GM21381 (cell line): ENCODE results near the gene DIP2B.

ENCODE experiments used
- ATAC-seq: cut with Tn5 transposase; IDR thresholded peaks from one replicate; pipeline ENCODE4 v1.9.1; 2021; ENCODE audit warnings: mild to moderate bottlenecking, moderate library complexity; ENCODE audit not compliant: unreplicated experiment

DIP2B gene

DNA sequence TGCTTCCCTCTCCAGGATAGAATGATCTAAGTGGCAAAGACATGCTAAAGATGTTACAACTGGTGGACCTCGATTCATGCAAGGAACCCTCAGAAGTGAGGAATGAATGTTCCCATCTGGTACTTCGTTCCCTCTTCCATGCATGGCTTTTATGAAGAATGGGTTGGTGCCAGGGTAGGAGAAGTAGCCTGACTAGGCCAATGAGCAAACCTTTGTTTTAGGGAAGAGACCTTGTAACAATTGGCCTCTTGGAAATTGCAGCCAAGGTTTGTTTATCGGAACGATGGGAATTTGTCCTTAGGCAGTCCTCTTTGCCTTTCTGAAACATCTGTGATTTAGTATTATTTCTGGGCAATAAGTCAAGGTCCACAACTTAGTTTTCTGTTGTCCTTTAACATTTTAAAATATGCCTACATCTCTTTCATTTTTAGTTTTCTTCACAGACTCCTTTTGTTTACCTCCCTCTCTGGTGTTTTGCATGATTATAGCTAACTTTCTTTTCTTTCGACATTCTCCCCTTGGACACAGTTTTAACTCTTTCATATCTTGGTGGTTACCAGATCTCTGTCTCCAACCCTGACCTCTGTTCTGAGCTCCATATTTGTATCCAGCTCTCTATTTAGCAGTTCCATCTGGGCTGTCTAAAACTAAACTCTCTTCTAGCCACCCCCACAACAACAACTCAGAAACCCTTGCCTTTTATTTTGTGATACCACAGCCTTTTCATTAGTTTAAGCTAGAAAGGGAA is 70.0 kb downstream of the DIP2B start:
- no peak for ATAC-seq

DNA sequence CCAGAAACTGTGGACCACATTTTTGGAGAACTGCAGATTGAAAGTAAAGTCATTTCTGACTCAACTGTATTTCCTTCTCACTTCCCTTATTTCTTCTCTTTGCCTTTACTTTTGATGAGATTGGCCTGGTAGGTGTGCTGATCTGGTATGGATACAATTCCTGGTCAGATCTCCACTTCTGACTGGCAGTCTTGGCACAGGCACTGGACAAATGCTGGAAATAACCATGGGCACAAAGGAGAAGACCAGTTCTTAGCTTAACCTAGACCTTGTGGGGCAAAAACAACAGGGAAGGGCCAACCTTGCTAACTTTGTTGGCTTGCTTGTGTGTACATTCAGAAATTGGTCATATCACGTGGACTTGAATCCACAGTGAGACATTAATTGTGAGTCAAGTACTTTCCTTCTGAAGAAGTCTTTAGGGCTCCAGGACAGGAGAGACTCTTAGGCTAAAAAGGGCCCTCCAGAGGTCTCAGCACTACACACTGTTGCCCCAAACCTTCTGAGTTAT is 75.0 kb downstream of the DIP2B start:
- ATAC-seq, result no peak

DNA sequence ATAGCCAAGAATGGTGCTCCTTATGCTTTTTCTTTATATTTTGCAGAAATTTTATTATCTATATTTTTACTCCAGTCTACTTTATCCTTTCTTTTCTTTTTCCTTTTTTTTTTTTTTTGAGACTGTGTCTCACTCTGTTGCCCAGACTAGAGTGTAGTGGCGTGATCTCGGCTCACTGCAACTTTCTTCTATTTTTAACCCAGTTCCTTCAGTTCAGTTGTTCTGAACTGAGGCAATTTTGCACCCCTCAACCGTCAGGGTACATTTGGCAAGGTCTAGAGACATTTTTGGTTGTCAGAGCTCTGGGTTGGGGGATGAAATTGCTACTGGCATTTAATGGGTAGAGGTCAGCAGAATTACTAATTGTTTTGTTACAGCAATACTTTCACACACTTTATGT is 75.7 kb downstream of the DIP2B start:
- no peak for ATAC-seq

DNA sequence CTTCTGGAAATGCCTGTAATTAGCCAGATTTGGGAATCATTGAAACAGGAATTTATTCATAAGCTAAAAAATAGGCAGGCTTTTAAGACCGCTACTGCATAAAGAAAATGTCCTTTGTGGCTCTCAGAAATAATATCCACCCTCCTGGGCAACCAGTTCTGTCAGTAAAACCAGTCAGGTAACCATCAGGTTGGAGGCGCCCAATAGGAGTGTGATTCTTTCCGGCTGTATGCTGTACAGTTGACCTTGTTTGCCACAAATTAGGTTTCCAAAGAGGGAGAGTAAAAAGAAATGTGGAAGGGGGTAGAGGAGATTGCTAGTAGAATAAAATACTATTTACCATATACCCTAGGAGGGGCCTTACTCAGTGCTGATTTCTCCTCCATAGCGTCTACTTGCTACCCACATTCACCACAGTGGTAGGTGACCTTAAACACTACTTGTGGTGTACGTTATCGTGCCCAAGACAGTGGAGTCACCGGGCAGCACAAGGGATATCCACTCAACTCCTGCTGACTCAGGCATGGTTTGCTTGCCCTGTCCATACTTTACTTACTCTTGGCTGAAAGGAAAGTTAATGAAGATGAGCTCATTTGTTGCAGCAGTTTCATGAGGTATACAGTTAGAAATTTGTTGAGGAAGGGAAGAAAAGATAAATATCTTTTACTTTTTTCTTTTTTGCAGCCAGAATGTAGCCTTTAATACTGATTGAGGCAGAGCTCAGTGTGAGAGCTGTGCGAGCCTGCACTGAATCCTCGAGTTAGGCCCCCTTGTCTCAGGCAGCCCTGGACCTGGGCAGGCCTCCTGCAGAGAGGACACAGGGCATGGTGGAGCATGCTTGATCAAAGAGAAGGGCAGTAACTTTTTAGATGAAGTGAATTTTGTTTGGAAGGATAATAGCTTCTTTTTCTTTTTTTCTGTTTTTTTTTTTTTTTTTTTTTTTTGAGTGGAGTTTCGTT is 76.7 kb downstream of the DIP2B start:
- ATAC-seq, result no peak

DNA sequence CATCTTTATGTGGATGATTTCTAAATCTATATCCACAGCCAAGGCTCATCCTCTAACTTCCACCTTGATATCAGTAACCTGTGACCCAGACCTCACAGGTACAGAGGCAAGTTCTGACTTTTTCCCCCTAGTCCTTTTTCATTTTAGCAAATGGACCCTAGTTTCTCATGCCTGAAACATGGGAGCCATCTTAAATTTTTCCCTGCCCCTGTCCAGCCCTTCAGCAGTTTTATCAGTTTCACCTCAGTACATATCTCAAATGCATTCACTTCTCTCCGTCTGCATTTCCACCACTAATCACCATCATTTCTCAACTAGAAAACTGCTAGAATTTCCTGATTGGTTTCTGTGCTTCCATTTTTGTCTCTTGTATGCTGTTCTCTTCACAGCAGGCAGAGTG is 79.3 kb downstream of the DIP2B start:
- no peak for ATAC-seq

DNA sequence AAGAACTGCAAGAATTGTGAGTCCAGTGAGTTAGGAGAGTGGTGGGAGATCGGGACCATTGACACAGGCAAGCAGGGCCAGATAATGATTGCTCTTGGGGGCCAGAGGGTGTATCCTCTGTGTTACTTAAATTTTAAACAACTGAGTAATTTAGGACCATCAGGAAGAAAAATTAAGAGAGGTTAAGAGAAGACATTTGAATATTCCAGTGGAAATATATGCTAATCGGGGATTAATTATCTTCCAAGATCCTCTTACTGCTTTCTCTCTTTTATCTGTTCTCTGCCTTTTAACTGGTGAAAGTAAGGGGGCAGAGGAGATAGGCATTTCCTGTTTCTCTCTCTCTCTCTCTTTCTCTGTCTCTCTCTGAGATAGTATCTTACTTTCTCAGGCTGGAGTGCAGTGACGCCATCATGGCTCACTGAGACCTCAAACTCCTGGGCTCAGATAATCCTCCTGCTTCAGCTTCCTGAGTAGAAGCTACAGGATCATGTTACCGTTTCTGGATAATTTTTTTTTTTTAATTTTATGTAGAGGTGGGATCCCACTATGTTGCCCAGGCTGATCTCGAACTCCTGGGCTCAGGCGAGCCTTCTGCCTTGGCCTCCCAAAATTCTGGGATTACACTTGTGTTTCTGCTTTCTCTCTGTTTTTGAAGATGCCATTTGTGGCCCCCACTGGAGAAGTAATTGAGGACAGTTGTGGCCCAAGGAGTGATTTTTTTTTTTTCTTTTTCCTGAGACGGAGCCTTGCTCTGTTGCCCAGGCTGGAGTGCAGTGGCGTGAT is 85.1 kb downstream of the DIP2B start:
- no peak for ATAC-seq

DNA sequence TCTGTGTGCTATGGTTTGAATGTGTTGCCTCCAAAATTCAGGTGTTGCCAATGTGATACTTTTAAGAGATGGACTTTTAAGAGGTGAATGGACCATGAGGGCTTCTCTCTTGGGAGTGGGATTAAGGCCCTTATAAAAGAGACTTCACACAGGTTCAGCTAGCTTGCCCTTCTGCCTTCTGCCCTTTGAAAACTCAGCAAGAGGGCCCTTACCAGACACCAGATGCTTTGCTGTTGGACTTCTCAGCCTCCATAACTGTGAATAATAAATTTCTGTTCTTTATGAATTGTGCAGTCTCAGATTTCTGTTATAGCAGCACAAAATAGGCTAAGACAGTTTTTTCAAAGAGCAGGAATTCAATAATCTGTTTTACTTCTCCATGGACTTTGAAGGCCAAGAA is 86.1 kb downstream of the DIP2B start:
- no peak for ATAC-seq

DNA sequence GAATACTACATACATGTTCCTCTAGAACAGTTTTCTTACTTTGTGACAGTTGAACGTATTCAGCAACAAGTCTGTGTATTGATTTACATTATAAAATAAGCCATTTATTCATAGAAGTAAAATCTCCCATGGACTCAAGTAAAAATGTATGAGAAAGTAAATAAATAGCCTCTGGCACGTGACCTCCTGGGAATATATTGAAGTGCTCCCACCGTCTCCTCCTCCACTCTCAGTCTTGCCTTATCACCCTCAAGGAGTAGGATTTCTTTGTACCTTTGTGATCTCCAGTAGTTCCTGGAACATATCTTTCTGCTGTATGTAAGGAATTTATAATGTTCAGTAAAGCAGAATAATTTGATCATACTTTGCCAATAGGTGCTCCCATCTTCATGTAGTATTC is 90.9 kb downstream of the DIP2B start:
- no peak for ATAC-seq

DNA sequence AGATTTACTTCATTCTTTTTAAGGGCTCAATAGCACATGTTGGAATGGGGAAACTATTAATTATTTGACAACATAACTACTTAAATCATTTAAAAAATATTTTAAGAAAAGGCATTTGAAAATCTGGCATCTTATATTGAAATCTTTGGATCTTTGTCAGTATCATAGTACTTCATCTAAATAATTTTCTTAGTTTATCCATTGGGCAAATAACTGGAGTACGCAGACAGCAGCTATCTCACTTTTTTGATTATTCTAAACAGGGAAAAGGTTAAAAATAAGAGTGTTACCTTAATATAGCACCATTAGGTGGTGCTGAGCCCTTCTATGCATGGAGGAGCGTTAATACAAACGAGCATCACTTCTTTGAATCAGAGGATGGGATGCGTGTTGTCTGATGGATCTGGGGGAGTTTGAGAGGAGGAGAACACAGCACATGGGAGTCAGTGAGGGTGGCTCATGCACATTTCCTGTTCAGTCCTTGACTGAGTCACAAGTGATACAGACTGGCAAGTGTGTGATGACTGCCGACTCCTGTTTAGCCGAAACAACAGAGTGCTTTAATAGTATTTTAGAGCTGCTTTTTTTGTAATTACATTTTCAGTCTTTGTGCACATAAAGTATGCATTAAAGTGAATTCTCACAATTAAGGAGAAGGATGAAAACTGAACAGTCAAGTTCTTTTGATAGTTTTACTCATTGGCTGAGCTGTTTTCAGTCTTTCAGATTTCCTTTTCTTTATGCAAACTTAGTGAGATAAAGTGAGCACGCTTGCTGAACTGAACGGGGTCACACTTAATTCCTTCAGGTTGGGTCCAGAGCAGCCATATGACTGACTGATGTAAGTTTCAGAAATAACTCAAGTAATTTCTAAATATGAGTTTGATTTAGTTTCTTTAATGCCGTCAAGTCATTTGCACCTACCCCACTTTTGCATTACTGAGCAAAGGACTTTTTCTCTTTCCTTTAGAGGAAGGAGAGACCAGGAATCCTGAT is 92.7 kb downstream of the DIP2B start:
- peak; percentile 71 for ATAC-seq

DNA sequence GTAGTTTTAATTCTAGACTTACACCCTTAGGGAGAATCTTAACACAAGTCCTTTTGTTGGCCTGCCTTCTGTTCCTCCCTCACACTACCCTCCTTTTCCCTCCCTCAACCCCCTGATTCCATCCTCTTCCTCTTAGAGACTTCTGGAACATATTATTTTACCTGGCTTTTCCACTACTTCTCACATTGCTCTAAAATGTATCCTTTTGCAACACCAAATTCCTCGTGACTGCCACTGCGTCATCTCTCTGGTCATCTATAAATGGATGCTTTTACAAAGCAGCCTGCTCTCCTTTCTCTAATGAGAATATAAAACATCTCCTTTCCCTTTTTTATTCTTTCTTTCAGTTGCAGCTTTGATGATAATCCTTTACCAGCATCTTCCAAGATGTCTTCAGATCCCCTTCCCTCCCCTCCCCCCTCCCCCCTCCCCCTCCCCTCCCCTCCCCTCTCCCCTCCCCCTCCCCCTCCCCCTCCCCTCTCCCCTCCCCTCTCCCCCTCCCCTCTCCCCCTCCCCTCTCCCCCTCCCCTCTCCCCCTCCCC is 93.6 kb downstream of the DIP2B start:
- no peak for ATAC-seq

DNA sequence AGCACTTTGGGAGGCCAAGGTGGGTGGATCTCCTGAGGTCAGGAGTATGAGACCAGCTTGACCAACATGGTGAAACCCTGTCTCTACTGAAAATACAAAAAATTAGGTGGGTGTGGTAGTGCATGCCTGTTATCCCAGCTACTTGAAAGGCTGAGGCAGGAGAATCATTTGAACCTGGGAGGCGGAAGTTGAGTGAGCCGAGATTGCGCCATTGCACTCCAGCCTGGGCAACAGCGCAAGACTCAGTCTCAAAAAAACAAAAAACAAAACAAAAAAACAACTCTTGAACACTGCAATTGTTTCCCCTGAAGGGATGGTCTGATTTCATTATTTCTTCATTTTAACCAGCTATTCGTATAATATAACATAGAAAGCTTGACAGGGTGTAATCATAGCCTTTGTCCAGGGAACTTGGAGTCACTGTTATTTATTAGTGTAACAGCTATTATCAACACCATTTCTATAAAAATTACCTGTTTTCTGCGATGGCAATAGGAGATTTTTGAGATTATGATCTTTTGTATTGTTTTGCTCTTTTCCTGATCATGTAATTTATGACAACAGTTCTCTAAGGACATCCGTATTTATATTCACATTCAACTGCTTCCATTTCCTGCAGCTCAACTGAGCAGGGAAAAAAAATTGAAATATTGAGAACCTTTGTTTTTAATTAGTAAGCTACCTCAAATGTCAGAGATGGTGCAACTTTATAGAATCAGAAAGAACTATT is 94.7 kb downstream of the DIP2B start:
- no peak for ATAC-seq

DNA sequence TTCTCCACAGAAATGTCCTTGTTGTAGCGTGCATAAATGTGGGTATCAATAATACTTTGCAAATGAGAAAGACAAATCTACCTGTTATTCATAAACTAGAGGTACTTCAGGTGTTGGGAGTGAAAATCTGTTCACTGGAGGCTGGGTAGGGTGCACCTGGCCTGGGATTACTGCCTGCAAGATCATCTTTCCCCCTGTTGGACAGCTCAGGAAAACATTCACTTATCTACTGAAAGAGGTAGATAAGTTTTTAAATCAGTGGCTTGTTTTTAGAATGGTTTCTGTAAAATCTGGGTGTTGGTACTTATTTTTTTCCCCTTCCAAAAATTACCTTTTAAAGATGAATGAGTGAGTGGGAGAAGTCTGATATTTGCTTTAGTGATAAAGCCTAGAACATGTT is 95.6 kb downstream of the DIP2B start:
- no peak for ATAC-seq

DNA sequence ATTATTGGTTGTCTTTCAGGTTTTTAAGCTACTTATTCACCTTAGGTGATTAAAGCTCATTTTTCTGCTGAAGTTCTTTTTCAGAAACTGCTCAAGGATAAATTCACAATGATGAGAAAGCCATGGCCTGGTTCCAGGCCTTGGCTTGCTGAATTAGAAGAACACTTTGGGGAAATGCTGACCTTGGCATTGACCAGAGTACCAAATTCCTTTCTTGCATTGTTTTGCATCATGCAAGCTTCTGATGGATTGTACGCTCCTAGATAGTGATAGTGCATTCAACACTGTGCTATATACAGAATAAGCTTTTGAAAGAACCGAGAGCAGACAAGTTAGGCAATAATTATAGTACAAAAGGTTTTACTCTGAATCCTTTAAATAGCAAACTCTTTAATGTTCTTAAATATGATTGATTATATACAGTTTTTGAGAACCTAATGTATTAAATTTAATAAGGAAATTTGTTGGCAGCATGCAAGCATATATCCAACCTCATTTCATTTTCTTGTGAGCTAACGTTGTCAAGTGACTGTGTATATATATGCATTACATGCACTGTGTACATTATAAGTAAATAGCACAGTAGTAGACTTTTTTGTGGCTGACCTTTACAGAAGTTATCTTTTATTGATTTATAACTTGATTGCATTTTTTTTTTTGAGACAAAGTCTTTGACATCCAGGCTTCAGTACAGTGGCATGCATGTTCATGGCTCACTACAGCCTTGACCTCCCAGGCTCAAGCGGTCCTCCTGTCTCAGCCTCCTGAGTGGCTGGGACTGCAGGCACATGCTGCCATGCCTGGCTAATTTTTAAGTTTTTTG is 99.2 kb downstream of the DIP2B start:
- no peak for ATAC-seq

DNA sequence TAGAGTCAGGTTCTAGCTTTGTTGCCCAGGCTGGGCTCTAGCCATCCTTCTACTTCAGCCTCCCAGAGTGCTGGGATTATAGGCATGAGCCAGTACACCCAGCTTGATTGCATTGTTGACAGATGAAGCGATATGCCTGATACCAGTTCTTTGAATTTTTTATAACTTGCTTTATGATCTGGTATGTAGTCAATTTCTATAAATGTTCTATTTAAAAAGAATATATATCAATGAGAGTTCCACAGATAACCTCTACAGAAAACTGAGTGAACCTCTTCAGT is 99.8 kb downstream of the DIP2B start:
- no peak for ATAC-seq

DNA sequence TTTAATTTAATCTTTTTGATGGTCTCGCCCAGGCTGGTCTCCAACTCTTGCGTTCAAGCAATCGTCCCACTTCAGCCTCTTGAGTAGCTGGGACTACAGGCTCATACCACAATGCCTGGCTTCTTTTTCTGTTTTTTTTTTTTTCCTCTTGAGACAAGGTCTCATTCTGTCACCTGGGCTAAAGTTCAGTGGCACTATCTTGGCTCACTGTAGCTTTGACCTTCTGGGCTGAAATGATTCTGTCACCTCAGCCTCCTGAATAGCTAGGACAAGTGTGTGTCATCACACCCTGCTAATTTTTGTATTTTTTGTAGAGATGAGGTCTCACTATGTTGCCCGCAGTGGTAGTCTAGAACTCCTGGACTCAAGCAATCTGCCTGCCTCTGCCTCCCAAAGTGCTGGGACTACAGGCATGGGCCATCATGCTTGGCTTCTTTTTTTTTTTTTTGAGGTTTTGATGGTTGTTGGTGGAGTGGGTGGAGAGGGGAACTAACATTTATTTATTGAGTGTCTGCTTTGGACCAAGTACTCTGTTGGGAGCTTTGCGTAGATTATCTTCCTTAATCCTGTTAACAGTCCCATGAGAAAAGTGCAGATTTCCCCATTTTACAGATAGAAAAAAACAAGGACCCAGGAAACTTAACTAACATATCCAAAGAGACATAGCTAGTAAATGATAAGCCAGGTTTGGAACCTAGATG is 102.0 kb downstream of the DIP2B start:
- ATAC-seq, result no peak

DNA sequence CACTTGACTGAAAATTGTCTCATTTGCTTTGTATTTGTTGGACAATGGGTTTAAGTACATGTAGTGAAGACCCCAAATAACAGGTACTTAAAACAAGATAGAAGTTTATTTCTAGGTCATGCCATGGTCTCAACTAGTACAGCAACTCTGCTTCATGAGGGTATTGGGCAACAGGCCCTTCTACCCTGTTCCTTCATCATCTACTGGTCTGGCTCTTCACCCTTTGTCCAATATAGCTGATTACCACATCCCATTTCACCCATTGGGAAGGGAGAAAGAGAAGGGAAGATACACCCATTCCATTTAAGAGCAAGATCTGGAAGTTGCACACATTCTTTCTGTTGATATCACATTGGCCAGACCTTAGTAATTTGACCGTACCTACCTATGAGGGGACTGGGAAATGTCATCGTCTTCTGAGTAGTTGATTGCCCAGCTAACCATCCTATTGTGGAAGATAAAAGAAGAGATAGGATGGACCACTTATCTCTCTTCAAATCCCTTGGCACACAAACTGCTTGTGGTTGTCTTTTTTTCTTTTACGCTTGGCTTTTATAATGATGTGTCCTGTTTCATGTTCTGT is 104.6 kb downstream of the DIP2B start:
- no peak for ATAC-seq

DNA sequence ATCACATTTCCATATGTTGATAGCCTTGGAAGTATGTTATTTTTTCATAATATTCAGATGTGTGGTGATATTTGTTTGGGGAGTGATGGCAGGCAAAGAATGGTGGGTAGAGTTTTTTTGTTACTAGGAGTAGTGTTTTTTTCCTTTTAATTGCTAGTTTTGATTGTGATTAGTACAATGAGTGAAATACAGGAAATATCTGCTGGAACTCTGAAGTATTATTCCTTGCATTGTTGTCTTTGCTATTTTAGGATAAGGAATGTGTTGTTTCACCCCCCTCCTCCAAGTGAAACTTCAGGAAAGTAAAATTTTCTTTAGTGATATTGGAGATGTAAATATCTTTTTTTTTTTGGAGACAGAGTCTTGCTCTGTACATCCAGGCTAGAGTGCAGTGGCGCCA is 105.4 kb downstream of the DIP2B start:
- no peak for ATAC-seq
